Hepatocyte (in vitro differentiated cells): ENCODE results near the gene FGD2.

Source experiments
- EZH2 ChIP-seq: fragments of 200-600 bp; sonication (generic); IDR thresholded peaks from 2 replicates; pipeline ENCODE4 v1.6.1; 2016; ENCODE audit warnings: antibody characterized with exemption, mild to moderate bottlenecking, borderline replicate concordance
- EZH2phosphoT487 ChIP-seq: fragments of 200-600 bp; sonication (generic); IDR thresholded peaks from one replicate; pipeline ENCODE4 v1.6.1; 2018; ENCODE audit warnings: antibody characterized with exemption, mild to moderate bottlenecking, low read depth, moderate library complexity; ENCODE audit not compliant: unreplicated experiment, severe bottlenecking
- TF ChIP-seq, protein P1 (sequence below): fragments of 200-600 bp; sonication (generic); IDR thresholded peaks from 2 replicates; pipeline ENCODE4 v1.5.1; 2016; ENCODE audit warnings: antibody characterized with exemption, mild to moderate bottlenecking; ENCODE audit not compliant: poor library complexity

- TF ChIP-seq, protein P1, sequence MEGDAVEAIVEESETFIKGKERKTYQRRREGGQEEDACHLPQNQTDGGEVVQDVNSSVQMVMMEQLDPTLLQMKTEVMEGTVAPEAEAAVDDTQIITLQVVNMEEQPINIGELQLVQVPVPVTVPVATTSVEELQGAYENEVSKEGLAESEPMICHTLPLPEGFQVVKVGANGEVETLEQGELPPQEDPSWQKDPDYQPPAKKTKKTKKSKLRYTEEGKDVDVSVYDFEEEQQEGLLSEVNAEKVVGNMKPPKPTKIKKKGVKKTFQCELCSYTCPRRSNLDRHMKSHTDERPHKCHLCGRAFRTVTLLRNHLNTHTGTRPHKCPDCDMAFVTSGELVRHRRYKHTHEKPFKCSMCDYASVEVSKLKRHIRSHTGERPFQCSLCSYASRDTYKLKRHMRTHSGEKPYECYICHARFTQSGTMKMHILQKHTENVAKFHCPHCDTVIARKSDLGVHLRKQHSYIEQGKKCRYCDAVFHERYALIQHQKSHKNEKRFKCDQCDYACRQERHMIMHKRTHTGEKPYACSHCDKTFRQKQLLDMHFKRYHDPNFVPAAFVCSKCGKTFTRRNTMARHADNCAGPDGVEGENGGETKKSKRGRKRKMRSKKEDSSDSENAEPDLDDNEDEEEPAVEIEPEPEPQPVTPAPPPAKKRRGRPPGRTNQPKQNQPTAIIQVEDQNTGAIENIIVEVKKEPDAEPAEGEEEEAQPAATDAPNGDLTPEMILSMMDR = no peak
- TF ChIP-seq EZH2phosphoT487 = no peak
- TF ChIP-seq EZH2 = no peak
Observed at GRCh38 chr6:37033819-37034795, 28.7 kb downstream of the FGD2 start.
